ENCODE data around the gene ZBTB47. TPM values are rescaled to one million over a fixed set of nuclear protein-coding genes. Genes with fewer than 3 reads are reported as not detected.

ZBTB47 gene
- total and polyA plus RNA-seq, 2 experiments from 2014 or later: 0.48 to 2.8 TPM

- TF ChIP-seq, protein P1, sequence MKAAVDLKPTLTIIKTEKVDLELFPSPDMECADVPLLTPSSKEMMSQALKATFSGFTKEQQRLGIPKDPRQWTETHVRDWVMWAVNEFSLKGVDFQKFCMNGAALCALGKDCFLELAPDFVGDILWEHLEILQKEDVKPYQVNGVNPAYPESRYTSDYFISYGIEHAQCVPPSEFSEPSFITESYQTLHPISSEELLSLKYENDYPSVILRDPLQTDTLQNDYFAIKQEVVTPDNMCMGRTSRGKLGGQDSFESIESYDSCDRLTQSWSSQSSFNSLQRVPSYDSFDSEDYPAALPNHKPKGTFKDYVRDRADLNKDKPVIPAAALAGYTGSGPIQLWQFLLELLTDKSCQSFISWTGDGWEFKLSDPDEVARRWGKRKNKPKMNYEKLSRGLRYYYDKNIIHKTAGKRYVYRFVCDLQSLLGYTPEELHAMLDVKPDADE (IDR thresholded peaks at IDR 0.05): no peak
- TF ChIP-seq EZH2 (IDR thresholded peaks at IDR 0.05; ENCODE audit: low read depth, unreplicated experiment): no peak
- TF ChIP-seq ZNF114 (CRISPR knock-in tag; IDR thresholded peaks at IDR 0.05): no peak
Observed at GRCh38 chr3:42612928-42613327, 40.6 kb upstream of the ZBTB47 start (continued).

GRCh38 chr3:42613462-42613861, 40.0 kb upstream of the ZBTB47 start:
- peak; percentile 55 for ATAC-seq
- no peaks in the 10 kb centered on the region for H3K9me3 Mint-ChIP-seq
- H3K4me1 Mint-ChIP-seq: peaks cover 9% of the 10 kb centered on the region; the same call in 2 of the 3 replicates
- H3K4me3 Mint-ChIP-seq: no peak overlapping the region
- TF ChIP-seq CREB1 (CRISPR knock-in tag; IDR thresholded peaks at IDR 0.05; ENCODE audit: low read depth): no peak
- peak in 1 of 2 experiments; percentile 69; a peak in 2 of 4 replicates for TF ChIP-seq CTCF (conservative IDR thresholded peaks at IDR 0.05; ENCODE audit: low read depth in 2 of 2)
- H3K27me3 ChIP-seq (ENCODE audit: insufficient read depth): no peaks in the 10 kb centered on the region
- H3K4me1 ChIP-seq (ENCODE audit: insufficient read depth): no peaks in the 10 kb centered on the region
- H3K27ac Mint-ChIP-seq: peak overlapping the region; percentile 28; the same call in 1 of the 2 replicates
- no peaks in the 10 kb centered on the region for H3K9me2 ChIP-seq (ENCODE audit: insufficient read depth)
- H3K27ac ChIP-seq (ENCODE audit: low read depth): peak overlapping the region; percentile 52; the same call in 1 of the 2 replicates
- H3F3A ChIP-seq (replicated peaks; ENCODE audit: low read depth): no peaks in the 10 kb centered on the region
- no peak overlapping the region for H3K4me3 ChIP-seq
- peak; percentile 49 for DNase-seq (ENCODE audit: low spot score)
- no peaks in the 10 kb centered on the region for H3K27me3 Mint-ChIP-seq (ENCODE audit: insufficient read depth, low read depth, poor library complexity)
- no peak overlapping the region for H3K4me2 ChIP-seq
- H3K36me3 ChIP-seq (ENCODE audit: insufficient read depth): no peaks in the 10 kb centered on the region
- H3K79me2 ChIP-seq (replicated peaks; ENCODE audit: insufficient read depth): peaks cover 94% of the 10 kb centered on the region
- H2AFZ ChIP-seq: no peak overlapping the region
- H4K20me1 ChIP-seq (replicated peaks; ENCODE audit: insufficient read depth): peaks cover 55% of the 10 kb centered on the region
- peaks cover 17% of the 10 kb centered on the region; the same call in 2 of the 3 replicates for H3K36me3 Mint-ChIP-seq (ENCODE audit: low read depth)

DNA sequence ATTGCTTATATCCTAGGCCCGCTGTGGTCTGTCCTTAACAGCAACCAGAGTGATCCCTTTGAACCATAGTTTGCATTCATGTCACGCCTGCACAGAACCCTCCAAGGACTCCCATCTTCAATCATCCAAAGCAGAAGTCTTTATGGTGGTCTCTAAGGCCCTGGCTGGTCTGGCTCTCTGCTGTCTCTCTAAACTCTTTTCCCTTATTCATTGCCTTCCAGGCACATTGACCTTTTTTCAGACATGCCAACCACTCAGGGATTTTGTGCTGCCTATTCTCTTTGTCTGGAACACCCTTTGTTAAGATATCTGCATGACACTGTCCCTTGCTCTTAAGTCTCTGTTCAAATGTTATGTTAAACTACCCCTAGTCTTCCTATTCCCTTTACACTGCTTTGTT, 21.9 kb upstream of the ZBTB47 start:
- Histone ChIP-seq H3K27me3 (ENCODE audit: insufficient read depth) (no peaks in the 10 kb centered on the region), H3K27ac (ENCODE audit: low read depth) (peak overlapping the region; percentile 86), H3K4me3 (no peak overlapping the region), H3K4me1 (ENCODE audit: insufficient read depth) (peaks cover 25% of the 10 kb centered on the region), H3K4me2 (peak overlapping the region; percentile 35; the same call in 1 of the 2 replicates), H3K36me3 (ENCODE audit: insufficient read depth) (peaks cover 43% of the 10 kb centered on the region), H2AFZ (no peak overlapping the region), H3F3A (replicated peaks; ENCODE audit: low read depth) (no peaks in the 10 kb centered on the region), H3K9me2 (ENCODE audit: insufficient read depth) (no peaks in the 10 kb centered on the region), H4K20me1 (replicated peaks; ENCODE audit: insufficient read depth) (no peaks in the 10 kb centered on the region), H3K79me2 (replicated peaks; ENCODE audit: insufficient read depth) (no peaks in the 10 kb centered on the region; the same call in 1 of the 2 replicates)
- Mint-ChIP-seq H3K36me3 (ENCODE audit: low read depth) (peaks cover 54% of the 10 kb centered on the region), H3K4me1 (peaks cover 24% of the 10 kb centered on the region), H3K4me3 (no peak overlapping the region), H3K9me3 (no peaks in the 10 kb centered on the region), H3K27me3 (ENCODE audit: insufficient read depth, low read depth, poor library complexity) (no peaks in the 10 kb centered on the region), H3K27ac (peak overlapping the region; percentile 92; the same call in 1 of the 2 replicates)
- peak; percentile 72 for DNase-seq (ENCODE audit: low spot score)
- peak; percentile 95 for ATAC-seq
- TF ChIP-seq, protein P2, sequence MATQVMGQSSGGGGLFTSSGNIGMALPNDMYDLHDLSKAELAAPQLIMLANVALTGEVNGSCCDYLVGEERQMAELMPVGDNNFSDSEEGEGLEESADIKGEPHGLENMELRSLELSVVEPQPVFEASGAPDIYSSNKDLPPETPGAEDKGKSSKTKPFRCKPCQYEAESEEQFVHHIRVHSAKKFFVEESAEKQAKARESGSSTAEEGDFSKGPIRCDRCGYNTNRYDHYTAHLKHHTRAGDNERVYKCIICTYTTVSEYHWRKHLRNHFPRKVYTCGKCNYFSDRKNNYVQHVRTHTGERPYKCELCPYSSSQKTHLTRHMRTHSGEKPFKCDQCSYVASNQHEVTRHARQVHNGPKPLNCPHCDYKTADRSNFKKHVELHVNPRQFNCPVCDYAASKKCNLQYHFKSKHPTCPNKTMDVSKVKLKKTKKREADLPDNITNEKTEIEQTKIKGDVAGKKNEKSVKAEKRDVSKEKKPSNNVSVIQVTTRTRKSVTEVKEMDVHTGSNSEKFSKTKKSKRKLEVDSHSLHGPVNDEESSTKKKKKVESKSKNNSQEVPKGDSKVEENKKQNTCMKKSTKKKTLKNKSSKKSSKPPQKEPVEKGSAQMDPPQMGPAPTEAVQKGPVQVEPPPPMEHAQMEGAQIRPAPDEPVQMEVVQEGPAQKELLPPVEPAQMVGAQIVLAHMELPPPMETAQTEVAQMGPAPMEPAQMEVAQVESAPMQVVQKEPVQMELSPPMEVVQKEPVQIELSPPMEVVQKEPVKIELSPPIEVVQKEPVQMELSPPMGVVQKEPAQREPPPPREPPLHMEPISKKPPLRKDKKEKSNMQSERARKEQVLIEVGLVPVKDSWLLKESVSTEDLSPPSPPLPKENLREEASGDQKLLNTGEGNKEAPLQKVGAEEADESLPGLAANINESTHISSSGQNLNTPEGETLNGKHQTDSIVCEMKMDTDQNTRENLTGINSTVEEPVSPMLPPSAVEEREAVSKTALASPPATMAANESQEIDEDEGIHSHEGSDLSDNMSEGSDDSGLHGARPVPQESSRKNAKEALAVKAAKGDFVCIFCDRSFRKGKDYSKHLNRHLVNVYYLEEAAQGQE (IDR thresholded peaks at IDR 0.05; ENCODE audit: unreplicated experiment): no peak
- TF ChIP-seq JUNB (IDR thresholded peaks at IDR 0.05; ENCODE audit: unreplicated experiment) (no peak), ZNF114 (CRISPR knock-in tag; IDR thresholded peaks at IDR 0.05) (no peak)
